HG03565 (cell line): ENCODE measurements around the gene GOLGA6L2.
A peak's percentile ranks its signal among the peaks of the same experiment; 100 is the strongest.
"Not testable (repeated sequence)": the region's sequence is repeated elsewhere in the genome, so short reads cannot be mapped to it uniquely, and the experiment has no call there.

Experiments used
- ATAC-seq: cut with Tn5 transposase; IDR thresholded peaks from one replicate; pipeline ENCODE4 v1.9.1; 2021; ENCODE audit warnings: mild to moderate bottlenecking, moderate library complexity; ENCODE audit not compliant: unreplicated experiment

Gene GOLGA6L2

DNA sequence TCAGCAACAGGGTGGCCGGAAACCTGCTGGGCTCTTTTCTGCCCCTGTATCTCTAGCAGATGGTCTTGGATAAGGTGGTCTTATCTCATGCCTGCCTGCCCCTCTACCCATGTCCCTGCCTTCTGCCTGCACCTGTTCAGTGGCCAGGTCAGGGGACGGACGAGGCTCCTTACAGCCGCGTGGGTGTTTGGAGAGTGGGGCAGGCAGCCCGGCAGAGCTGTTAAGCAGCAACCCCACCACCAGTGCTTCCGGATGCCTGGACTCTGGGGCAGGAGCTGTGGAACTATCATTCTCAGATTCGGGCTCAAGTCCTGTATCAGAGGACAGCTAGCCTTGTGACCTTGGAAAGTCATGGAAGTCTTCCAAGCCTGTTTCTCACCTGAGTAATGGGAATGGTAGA, 21.7 kb downstream of the GOLGA6L2 start:
- ATAC-seq: not testable (repeated sequence)

DNA sequence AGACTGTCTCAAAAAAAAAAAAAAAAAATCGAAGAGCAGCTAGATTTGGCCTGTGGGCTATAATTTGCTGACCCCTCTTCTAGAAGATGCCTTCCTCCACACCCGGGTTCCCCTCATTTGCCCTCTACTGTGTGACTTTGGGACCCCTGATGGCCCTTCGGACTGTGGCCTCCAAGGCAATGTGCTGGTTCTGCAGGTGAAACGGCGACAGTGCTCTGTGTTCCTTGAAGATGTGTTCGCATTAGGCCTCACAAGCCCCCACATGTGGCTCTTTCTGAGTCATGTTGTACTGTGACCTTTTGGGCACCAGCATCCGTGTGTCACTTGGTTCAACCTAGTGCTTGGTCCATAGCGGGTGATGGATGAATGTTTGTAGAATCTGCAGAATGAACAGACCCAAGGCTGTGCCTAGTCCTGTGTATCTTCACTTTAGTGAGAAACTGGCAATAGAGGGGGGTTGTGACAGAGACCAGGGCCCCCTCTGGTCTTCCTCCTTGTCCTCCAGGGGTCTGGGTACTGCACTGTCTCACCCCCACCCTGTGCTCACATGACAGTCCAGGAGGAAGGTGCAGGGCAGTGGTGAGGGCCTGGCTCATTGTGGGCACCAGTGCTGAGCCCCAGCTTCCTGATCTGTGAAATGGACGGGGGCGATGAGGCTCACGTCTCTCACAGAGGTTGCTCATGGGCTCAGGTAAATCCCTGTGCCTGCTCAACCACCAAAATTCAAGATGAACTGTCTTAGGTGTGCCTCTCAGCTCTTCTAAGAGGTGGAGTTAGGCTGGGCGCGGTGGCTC, 22.7 kb downstream of the GOLGA6L2 start:
- ATAC-seq: no peak

DNA sequence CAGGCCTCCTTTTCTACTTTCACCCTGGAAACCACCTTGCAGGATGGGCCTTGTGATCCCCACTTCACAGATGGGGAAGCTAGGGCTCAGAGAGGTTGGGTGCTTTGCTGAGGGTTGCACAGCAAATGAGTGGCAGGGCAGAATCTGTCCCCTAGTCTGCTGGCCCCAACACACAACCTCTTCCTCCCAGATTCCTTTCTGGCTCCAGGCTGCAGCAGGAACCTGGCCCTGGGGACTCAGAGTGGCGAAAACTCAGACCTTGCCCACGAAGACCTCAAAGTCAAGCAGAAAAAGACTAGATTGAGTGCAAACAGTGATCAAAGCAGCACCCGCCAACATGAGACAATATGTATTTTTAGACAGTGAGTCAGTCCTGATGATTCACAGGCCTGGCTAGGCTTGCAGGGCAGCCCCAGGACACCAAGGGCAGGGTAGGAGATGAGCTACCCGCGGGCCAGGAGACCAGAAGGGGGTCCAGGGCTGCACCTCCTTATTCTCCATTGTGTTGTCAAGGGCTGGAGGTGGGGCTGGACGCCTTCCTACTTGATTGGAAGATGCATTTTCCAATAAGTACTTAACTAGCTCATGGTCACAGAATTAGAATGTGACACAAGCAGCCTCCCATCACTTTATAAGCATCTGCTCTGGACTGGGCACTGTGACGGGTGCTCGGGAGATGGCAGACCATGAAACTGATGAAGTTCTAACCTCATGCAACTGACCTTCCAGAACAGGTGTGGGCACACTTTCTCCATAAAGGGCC, 23.9 kb downstream of the GOLGA6L2 start:
- peak; percentile 94 for ATAC-seq

DNA sequence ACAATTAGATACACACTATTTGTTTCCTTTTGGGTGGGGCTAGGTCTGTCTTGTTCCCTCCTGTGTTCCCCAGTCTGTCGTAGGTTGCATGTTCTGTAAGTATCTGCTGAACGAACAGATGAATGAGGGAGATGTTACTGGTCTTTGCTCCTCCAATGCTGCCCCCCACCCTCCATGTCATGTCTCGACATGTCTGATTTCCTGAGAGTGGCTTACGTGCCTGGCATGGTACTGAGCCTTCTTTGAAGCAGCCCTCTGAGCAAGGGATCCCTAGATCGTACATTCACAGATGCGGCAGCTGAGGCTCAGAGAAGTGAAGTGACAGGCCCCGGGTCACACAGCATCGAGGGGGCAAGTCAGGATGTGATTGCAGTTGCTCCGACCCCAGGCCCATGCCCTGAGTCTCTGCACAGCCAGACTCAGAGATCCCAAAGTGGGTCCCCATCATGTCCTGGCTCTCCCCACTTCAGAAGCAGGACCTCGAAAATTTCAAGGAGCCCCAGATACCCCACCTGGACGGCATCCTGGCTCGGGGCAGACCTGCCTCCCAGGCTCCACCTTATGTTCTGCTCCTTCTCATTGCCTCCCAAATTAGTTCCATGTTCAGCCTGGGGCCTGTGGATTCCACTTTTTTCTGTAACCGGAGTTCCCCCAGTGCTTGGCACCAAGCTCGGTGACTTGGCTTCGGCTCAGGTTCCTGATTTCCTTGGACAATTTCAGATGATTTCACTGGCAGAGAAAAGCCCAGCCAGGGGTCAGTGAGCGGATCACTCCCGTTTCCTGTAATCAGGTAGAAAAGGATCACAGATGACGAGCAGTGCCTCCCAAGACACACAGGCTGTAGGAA, 24.7 kb downstream of the GOLGA6L2 start:
- ATAC-seq: no peak

DNA sequence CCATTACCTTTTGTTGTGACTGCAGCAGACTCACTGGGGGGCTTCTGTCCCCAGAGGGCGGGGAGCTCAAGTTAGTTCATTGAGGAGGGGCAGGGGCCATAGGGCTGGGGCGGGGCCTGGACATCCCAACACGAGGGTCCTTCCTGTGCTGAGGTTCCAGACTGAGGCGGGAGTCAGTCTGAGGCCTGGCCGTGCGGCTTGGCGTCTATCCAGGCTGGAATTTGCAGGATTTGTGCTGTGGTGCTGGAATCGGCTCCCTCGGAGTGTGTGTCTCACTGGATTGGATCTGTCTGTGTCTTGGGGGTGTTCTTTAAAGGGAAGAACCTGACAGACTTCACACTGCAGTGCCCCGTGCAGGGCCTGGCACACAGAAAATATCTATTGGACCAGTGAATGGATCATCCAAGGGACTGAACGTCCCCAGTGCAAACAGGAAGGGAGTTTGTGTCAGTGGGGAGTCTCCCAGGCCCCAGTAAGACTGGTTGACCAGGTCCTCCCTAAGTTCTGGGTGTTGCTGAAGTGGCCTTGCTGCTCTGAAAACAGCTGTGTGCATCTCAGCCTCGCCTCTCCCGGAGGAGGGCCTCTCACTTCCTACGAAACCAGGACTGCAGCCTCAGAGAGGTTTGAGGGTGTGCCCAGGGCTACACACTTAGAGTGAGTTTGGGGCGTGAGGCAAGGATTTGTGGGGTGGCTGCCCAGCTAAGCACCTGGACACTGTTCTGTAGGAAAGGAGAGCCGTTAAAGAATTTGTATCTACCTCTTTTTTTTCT, 26.1 kb downstream of the GOLGA6L2 start:
- no peak for ATAC-seq

DNA sequence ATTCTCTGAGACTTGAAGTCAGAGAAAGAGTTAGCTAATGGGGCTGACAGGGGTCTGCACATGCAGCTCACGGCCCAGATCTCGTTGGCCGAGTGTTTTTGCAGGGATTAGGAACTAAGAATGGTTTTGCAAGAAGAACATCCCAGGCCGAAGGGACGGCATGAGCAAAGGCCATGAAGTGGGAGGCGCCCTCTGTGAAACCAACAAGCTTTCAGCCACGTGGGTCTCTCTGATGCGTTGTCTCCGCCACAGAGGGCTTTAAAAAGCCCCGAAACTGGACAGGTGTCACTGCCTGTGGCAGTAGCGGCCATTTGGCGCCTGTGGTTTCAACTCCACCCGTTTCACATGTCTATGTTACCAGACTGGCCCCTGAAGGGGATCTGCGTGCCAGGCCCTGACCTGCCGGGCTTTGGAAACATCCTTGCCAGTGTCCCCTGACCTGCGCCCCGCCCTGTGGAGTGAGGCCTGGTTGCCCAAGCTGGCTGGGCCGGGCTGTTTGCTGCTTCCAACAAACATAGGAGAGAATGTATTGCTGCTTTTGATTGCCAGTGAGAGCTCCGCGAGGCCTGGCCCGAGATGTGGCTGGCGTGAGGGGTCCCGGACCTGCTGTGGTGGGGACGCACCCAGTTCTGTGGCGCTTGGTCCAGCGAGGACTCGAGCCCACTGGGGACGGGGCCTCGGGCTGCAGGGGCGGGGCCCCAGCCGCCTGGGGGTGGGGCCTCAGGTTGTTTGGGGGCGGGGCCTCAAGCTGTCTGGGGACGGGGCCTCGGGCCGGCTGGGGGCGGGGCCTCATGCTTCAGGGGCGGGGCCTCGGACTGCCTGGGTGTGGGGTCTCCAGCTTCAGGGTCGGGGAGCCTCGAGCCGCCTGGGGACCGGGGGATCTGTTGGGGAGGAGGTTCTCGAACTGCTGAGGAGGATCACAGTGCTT, 30.4 kb downstream of the GOLGA6L2 start:
- ATAC-seq: peak; percentile 53

DNA sequence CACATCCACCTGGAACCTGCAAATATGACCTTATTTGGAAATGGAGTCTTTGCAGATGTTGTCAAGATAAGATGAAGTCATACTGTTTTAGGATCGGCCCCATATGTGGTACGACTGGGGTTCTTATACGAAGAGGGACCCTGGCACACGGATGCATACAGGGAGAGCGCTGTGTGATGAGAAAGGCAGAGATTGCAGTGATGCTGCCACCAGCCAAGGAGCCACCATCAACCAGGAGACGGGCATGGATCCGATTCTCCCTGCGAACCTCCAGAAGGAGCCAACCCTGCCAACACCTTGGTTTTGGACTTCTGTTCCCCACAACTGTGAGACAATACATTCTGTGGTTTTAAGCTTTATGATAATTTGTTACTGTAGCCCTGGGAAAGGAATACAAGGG, 31.2 kb downstream of the GOLGA6L2 start:
- not testable (repeated sequence) for ATAC-seq

DNA sequence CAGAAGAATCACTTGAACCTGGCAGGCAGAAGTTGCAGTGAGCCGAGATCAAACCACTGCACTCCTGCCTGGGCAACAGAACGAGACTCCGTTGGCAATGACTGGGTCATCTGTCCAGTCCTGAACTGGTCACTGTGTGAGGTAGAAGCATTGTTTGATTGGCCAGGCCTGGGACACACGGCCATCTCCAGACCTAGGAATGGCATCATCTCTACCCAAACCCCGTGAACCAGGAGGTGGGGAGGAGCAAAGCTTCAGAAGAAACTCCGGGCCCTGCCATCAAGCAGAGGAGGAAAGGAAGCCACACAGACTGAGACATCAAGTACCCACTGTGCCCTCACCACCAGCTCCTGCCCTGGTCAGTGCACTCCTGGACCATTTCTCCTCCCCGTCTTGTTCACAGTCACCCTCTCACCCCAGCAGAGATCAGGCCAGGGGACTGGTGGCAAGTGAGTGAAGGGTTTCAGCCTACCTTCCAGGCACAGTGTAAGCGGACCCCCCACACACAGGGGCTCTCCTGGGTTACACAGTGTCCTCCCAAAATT, 31.6 kb downstream of the GOLGA6L2 start:
- ATAC-seq: no peak

DNA sequence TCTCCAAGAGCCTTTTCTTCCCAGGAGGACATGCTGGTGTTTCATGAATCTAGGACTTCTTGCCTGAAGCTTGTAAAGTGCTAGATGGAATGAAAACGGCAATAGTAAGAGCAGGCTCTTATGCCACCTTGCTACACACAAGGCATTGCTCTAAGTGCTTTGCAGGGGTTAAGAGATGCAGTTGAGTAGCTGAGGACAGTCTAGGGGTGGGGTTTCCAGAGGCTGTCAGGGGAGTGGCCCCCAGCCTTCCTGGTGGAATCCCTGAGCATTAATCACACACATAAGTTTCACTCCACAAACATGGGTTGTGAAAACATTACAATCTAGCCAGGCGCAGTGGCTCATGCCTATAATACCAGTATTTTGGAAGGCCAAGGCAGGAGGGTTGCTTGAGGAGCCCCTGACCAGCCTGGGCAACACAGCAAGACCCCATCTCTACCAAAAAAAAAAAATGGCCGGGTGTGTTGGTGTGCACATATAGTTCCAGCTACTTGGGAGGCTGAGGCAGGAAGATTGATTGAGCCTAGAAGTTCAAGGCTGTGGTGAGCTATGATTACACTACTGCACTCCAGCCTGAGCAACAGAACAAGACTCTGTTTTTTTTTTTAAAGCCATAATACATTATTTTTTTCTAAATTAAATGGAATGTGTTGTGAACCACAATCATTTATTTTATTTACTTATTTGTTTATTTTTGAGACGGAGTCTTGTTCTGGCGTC, 34.0 kb downstream of the GOLGA6L2 start:
- ATAC-seq: not testable (repeated sequence)

DNA sequence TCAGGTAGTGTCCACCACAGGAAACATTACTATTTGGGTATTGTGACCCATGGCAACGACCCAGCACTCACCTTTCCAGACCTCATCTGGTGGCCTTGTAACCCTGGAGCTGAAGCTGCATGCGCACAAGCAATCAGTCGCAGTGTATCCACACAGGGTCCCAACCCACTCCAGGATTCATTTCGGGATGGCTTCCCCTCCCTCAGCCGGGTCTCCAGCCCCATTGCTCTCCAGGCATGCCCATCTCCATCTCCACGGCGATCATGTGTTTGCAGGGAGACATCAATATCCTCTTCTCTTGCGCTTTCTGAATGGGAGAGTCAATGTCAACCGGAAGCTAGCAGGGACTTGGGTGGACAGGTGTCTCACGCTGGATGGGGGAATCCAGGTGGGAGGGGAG, 35.2 kb downstream of the GOLGA6L2 start:
- no peak for ATAC-seq

DNA sequence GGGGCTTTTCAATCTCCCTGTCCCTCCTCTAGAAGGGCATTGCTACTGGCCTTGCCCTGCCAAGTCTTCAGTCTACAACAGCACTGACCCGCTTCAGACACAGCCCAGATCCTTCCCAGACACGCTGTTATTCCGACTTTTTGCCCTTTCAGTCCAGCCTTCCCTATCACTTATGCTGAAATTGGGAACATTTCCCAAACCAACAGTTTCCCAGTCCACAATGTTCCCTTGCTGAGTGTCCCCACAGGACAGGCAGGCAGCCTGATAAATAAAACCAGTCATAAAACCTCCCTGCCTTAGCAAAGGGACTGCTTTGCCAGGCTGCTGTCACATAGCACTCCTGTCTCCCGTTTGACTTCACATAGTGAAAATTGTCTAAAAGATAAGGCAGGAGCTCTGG, 43.5 kb downstream of the GOLGA6L2 start:
- ATAC-seq: no peak

DNA sequence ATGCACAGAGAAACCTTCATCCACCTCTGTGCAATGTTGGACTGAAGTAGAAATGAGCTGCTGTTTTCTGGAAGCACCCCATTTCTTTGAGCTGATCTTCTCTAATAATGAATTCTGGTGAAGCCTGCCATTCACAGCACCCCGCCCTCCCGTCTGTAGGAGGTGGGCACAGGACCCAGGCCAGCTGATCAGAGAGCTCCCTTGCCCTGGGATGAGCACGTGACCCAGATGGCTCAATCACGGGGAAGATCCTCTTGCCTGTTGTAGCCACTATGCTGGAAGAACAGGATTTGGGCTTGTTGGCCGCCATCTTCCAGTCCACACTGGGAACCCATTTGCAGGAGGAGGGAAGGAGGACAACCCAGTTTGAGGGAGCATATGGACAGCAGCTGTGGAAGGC, 44.5 kb downstream of the GOLGA6L2 start:
- ATAC-seq: no peak

DNA sequence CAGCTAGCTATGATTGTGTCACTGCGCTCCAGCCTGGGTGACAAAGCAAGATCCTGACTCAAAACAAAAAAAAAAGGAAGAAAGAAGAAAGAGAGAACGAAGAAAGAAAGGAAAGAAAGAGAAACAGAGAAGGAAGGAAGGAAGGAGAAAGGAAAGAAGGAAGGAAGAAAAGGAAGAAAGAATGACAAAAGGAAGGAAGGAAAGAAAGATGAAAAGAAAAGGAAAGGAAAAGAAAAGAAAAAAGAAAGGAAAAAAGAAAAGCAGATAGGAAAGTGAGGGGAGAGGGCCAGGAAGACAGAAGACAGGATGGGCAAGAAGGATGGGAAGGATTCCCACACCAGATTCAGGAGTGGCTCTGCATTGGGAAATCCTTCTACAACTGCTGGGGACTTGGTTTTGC, 44.9 kb downstream of the GOLGA6L2 start:
- no peak for ATAC-seq

DNA sequence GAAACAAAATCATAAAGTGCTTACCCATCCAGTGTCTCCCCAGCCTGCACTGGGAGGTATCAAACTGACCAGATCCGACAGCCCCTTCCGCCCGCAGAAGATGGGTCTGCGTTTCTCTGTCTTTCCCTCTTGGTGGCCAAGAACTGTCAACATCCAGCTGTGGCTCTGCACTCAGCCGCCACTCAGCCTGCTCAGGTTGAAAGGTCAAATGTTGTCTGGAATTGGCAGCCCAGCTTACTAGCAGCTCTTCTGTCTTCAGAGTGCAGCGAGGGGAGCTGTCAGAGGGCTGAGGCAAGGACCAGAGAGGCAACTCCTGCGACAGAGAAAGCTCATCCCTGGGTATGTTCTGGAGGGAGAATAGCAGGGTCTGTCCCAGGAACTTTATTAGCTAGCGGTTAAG, 45.4 kb downstream of the GOLGA6L2 start:
- ATAC-seq: no peak

DNA sequence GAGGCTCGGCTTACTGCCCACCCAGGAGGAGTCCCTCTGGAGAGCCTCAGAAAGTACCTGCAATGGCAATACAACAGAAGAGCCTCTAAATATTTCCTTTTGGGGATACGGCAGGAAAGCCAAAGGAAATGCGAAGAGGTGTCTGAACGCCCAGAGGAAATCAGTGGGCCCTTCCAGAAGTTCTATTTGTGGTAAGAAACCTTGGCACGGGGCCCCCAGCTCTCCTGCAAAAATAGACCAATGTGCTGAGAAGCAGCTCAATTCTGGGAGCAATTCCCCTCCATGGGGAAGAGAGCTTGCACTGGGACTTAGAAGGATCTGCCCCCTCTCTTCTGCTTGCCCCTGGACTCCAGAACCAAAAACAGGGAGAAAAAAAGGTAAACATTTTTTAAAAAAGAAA, 47.8 kb downstream of the GOLGA6L2 start:
- not testable (repeated sequence) for ATAC-seq

DNA sequence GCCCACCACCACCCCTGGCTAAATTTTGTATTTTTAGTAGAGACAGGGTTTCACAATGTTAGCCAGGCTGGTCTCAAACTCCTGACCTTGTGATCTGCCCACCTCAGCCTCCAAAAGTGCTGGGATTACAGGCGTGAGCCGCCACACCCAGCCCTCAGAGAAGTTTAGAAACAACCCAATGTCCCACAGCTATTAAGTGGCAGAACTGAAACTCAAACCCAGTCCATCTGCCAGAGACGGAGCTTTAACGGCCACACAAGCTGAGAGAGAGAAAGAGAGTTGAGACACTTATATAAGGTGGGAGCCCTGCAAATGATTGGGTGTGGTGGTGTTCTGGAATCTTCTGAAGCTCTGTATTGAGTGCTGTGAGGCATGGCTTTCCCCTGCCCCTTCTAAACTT, 48.7 kb downstream of the GOLGA6L2 start:
- not testable (repeated sequence) for ATAC-seq

DNA sequence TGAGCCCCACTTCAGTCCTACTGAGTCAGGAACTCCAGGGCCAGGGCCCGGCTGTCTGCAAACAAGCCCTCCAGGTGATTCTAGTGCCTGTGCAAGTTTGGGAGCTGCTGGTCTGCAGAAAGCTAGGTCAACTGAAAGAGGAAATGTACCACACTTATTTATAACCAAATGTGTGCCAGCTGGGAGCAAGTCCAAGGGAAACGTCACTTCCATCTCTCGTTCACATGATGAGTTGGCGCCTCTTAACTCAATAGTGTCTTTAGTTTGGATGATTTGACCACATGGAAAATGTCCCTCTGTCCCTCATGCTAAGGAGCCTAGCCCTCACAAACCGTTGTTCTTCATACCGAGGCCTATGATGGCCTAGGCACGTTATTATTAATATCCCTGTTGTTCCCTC, 49.3 kb downstream of the GOLGA6L2 start:
- no peak for ATAC-seq

DNA sequence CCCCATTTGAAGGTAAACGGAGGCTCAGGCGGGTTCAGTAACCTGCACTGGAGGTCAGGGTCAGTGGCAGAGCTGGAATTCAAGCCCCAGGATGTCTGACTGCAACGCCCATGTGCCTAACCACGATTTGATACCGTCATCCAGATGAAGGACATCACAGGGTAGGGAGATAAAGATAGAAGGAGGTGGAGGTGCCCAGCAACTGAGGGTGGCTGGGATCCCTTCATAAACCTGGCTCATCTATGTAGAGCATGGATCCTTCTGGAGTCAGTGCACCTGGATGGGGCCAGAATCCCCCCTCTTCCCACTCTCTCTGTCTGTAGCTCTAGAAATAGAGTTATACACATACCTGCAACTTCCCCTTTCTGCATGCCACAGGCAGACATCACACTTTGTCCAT, 51.2 kb downstream of the GOLGA6L2 start:
- no peak for ATAC-seq
